Neural cell (in vitro differentiated cells): ENCODE measurements around the gene RBFOX2. TPM values are rescaled to one million over a fixed set of nuclear protein-coding genes. Genes with fewer than 3 reads are reported as not detected.

Source experiments
- H2AFZ ChIP-seq: fragments of 200-600, 300-800 bp; sonication (generic), shearing (Covaris generic); 2 replicates; pipeline ENCODE4 v1.6.0; 2014; ENCODE audit warnings: low read depth, mild to moderate bottlenecking, antibody characterized with exemption, low read length, moderate library complexity
- H3F3A ChIP-seq: fragments of 200-600 bp; shearing (Covaris generic); 2 replicates; pipeline ENCODE4 v1.6.1; 2016; ENCODE audit warnings: mild to moderate bottlenecking, moderate library complexity, mixed read lengths, antibody characterized with exemption, low read length; ENCODE audit not compliant: insufficient read depth, poor library complexity, severe bottlenecking
- H3K27ac ChIP-seq: fragments of 200-600, 300-800 bp; sonication (generic), shearing (Covaris generic); 2 replicates; pipeline ENCODE4 v1.5.1; 2014; ENCODE audit warnings: mild to moderate bottlenecking, low read length, moderate library complexity
- H3K27me3 ChIP-seq: fragments of 300-800, 200-600 bp; sonication (generic), shearing (Covaris generic); 2 replicates; pipeline ENCODE4 v1.6.0; 2014; ENCODE audit warnings: mild to moderate bottlenecking, low read depth, low read length, moderate library complexity; ENCODE audit not compliant: insufficient read depth
- H3K36me3 ChIP-seq: fragments of 300-800, 200-600 bp; sonication (generic), shearing (Covaris generic); 2 replicates; pipeline ENCODE4 v1.5.1; 2014; ENCODE audit warnings: mild to moderate bottlenecking, antibody characterized with exemption, low read length, moderate library complexity; ENCODE audit not compliant: insufficient read depth
- H3K4me2 ChIP-seq: fragments of 300-800, 200-600 bp; sonication (generic), shearing (Covaris generic); 2 replicates; pipeline ENCODE4 v1.6.0; 2014; ENCODE audit warnings: mild to moderate bottlenecking, low read length
- H3K4me3 ChIP-seq: fragments of 300-800, 200-600 bp; sonication (generic), shearing (Covaris generic); 2 replicates; pipeline ENCODE4 v1.5.1; 2014; ENCODE audit warnings: mild to moderate bottlenecking, low read length, moderate library complexity
- H3K79me2 ChIP-seq: fragments of 200-600 bp; shearing (Covaris generic); replicated peaks from 2 replicates; pipeline ENCODE4 v1.6.0; 2014; ENCODE audit warnings: mild to moderate bottlenecking, low read length, moderate library complexity; ENCODE audit not compliant: insufficient read depth
- H3K9ac ChIP-seq: fragments of 300-800, 200-600 bp; sonication (generic), shearing (Covaris generic); 2 replicates; pipeline ENCODE4 v1.6.1; 2016; ENCODE audit warnings: mild to moderate bottlenecking, low read length, mixed read lengths
- H3K9me2 ChIP-seq: fragments of 200-600 bp; shearing (Covaris generic); 2 replicates; pipeline ENCODE4 v1.6.1; 2016; ENCODE audit warnings: mild to moderate bottlenecking, low read length, mixed read lengths; ENCODE audit not compliant: insufficient read depth
- H3K9me3 ChIP-seq: fragments of 200-600, 300-800 bp; sonication (generic), shearing (Covaris generic); 2 replicates; pipeline ENCODE4 v1.6.1; 2016; ENCODE audit warnings: mild to moderate bottlenecking, mixed run types, low read length, moderate library complexity, mixed read lengths
- H4K20me1 ChIP-seq: fragments of 200-600 bp; shearing (Covaris generic); 2 replicates; pipeline ENCODE4 v1.6.1; 2016; ENCODE audit warnings: mild to moderate bottlenecking, mixed run types; ENCODE audit not compliant: insufficient read depth
- EP300 ChIP-seq: fragments of 450-650 bp; conservative IDR thresholded peaks from 2 replicates; pipeline ENCODE4 v1.6.1; 2014; ENCODE audit warnings: antibody characterized with exemption, mild to moderate bottlenecking, moderate library complexity; ENCODE audit not compliant: poor library complexity, severe bottlenecking
- EZH2 ChIP-seq: fragments of 200-600, 300-800 bp; shearing (Covaris generic), sonication (generic); IDR thresholded peaks from 2 replicates; pipeline ENCODE4 v1.6.1; 2014; ENCODE audit warnings: antibody characterized with exemption, low read length, borderline replicate concordance, mild to moderate bottlenecking; ENCODE audit not compliant: insufficient read depth, poor library complexity, severe bottlenecking
- MXI1 ChIP-seq: fragments of 450-650 bp; conservative IDR thresholded peaks from 2 replicates; pipeline ENCODE4 v1.6.1; 2014; ENCODE audit warnings: antibody characterized with exemption, mild to moderate bottlenecking; ENCODE audit not compliant: poor library complexity, severe bottlenecking
- POLR2AphosphoS5 ChIP-seq: IDR thresholded peaks from 2 replicates; pipeline ENCODE4 v1.6.1; 2012
- RAD21 ChIP-seq: fragments of 450-650 bp; conservative IDR thresholded peaks from 2 replicates; pipeline ENCODE4 v1.6.1; 2014; ENCODE audit warnings: antibody characterized with exemption, mild to moderate bottlenecking, moderate library complexity
- SMC3 ChIP-seq: fragments of 450-650 bp; conservative IDR thresholded peaks from 2 replicates; pipeline ENCODE4 v1.6.1; 2014; ENCODE audit warnings: antibody characterized with exemption, mild to moderate bottlenecking, moderate library complexity; ENCODE audit not compliant: poor library complexity
- TAF1 ChIP-seq: IDR thresholded peaks from 2 replicates; pipeline ENCODE4 v1.6.1; 2012; ENCODE audit warnings: low read depth
- polyA plus RNA-seq: library from polyadenylated mRNA; depleted of rRNA; stranded (reverse); fragments of >200 nt; gene quantifications from 2 replicates; pipeline ENCODE4 v1.2.3, GENCODE V29; 2014
- TF ChIP-seq, protein P1 (sequence below): fragments of 450-650 bp; IDR thresholded peaks from 2 replicates; pipeline ENCODE4 v1.5.1; 2014; ENCODE audit warnings: antibody characterized with exemption, mild to moderate bottlenecking, moderate library complexity; ENCODE audit not compliant: poor library complexity, severe bottlenecking
- TF ChIP-seq, protein P2 (sequence below): IDR thresholded peaks from 2 replicates; pipeline ENCODE4 v1.6.1; 2012; ENCODE audit warnings: borderline replicate concordance

The RBFOX2 gene
- polyA plus RNA-seq, 1 donor from 2014 or later = 529 TPM

DNA sequence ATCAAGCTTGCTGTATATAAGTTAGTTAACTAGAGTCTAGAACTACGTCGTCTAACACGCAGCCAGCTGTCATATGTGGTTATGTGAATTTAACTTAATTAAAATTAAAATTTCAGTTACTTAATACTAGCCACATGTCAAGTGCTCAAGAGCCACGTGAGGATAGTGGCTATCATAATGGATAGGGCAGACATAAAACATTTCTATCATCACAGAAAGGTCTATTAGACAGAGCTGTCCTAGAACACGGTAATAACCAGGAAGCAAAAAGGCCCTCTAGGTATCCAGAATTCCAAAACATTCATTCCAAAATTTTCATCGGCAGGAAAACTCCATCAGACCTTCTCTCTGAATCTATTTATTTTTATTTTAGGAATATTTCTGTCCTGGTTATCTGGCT is 123.9 kb downstream of the RBFOX2 start:
- Histone ChIP-seq H3K27me3 (no peaks in the 10 kb centered on the region), H4K20me1 (peaks cover 6% of the 10 kb centered on the region), H3K79me2 (peaks cover 9% of the 10 kb centered on the region), H3K4me2 (no peak overlapping the region), H3F3A (no peaks in the 10 kb centered on the region), H3K36me3 (no peaks in the 10 kb centered on the region), H3K9me3 (no peaks in the 10 kb centered on the region), H3K4me3 (no peak overlapping the region), H2AFZ (no peak overlapping the region), H3K27ac (no peak overlapping the region), H3K9ac (no peak overlapping the region), H3K9me2 (no peaks in the 10 kb centered on the region)
- TF ChIP-seq SMC3 = no peak
- no peak for TF ChIP-seq RAD21
- TF ChIP-seq EZH2 = no peak
- TF ChIP-seq TAF1 = no peak
- no peak for TF ChIP-seq MXI1
- TF ChIP-seq, protein P1, sequence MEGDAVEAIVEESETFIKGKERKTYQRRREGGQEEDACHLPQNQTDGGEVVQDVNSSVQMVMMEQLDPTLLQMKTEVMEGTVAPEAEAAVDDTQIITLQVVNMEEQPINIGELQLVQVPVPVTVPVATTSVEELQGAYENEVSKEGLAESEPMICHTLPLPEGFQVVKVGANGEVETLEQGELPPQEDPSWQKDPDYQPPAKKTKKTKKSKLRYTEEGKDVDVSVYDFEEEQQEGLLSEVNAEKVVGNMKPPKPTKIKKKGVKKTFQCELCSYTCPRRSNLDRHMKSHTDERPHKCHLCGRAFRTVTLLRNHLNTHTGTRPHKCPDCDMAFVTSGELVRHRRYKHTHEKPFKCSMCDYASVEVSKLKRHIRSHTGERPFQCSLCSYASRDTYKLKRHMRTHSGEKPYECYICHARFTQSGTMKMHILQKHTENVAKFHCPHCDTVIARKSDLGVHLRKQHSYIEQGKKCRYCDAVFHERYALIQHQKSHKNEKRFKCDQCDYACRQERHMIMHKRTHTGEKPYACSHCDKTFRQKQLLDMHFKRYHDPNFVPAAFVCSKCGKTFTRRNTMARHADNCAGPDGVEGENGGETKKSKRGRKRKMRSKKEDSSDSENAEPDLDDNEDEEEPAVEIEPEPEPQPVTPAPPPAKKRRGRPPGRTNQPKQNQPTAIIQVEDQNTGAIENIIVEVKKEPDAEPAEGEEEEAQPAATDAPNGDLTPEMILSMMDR = no peak
- TF ChIP-seq, protein P2, sequence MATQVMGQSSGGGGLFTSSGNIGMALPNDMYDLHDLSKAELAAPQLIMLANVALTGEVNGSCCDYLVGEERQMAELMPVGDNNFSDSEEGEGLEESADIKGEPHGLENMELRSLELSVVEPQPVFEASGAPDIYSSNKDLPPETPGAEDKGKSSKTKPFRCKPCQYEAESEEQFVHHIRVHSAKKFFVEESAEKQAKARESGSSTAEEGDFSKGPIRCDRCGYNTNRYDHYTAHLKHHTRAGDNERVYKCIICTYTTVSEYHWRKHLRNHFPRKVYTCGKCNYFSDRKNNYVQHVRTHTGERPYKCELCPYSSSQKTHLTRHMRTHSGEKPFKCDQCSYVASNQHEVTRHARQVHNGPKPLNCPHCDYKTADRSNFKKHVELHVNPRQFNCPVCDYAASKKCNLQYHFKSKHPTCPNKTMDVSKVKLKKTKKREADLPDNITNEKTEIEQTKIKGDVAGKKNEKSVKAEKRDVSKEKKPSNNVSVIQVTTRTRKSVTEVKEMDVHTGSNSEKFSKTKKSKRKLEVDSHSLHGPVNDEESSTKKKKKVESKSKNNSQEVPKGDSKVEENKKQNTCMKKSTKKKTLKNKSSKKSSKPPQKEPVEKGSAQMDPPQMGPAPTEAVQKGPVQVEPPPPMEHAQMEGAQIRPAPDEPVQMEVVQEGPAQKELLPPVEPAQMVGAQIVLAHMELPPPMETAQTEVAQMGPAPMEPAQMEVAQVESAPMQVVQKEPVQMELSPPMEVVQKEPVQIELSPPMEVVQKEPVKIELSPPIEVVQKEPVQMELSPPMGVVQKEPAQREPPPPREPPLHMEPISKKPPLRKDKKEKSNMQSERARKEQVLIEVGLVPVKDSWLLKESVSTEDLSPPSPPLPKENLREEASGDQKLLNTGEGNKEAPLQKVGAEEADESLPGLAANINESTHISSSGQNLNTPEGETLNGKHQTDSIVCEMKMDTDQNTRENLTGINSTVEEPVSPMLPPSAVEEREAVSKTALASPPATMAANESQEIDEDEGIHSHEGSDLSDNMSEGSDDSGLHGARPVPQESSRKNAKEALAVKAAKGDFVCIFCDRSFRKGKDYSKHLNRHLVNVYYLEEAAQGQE = no peak
- TF ChIP-seq EP300 = no peak

GRCh38 chr22:35904336-35904692 is 124.3 kb downstream of the RBFOX2 start:
- H3K27ac ChIP-seq = no peak overlapping the region
- no peaks in the 10 kb centered on the region for H3K36me3 ChIP-seq
- no peaks in the 10 kb centered on the region for H3K27me3 ChIP-seq
- H3K4me3 ChIP-seq = no peak overlapping the region
- H3K9me2 ChIP-seq = no peaks in the 10 kb centered on the region
- no peak for TF ChIP-seq TAF1
- TF ChIP-seq, protein P2 = no peak
- no peak for TF ChIP-seq EP300
- no peak for TF ChIP-seq SMC3
- TF ChIP-seq, protein P1 = no peak
- TF ChIP-seq RAD21 = no peak
- TF ChIP-seq POLR2AphosphoS5 = no peak
- no peak for TF ChIP-seq EZH2
- TF ChIP-seq MXI1 = no peak
- H3F3A ChIP-seq = no peaks in the 10 kb centered on the region
- peaks cover 11% of the 10 kb centered on the region for H3K79me2 ChIP-seq
- H4K20me1 ChIP-seq = peaks cover 6% of the 10 kb centered on the region
- H2AFZ ChIP-seq = no peak overlapping the region
- no peak overlapping the region for H3K9ac ChIP-seq
- no peak overlapping the region for H3K4me2 ChIP-seq
- no peaks in the 10 kb centered on the region for H3K9me3 ChIP-seq
